ENCODE data around the gene SLC5A1. TPM values are rescaled to one million over a fixed set of nuclear protein-coding genes. Genes with fewer than 3 reads are reported as not detected.

The SLC5A1 gene
- total and polyA plus RNA-seq, 9 of the 15 experiments (the other 6 are each of a cell fraction or from before 2014, with no cell fraction given): not detected

DNA sequence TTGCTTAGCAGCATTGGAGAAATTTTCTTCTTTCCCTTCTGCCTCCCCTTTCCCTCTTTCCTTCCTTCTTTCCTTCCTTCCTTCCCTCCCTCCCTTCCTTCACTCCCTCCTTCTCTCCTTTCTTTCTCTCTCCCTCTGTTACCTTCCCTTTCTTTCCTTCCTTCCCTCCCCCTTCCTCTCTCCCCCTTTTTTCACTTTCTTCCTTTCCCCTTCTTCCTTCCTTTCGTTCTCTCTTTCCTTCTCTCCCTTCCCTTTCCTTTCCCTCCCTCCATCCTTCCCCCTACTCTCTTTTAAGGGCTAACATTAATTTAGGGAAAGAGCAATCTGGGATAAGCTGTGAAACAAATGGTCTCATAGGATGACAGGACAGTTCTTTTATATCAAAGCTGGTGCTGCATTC is 34.1 kb downstream of the SLC5A1 start:
- H3K27ac ChIP-seq (ENCODE audit: extremely low read depth, low read depth, low read length): no peak overlapping the region
- BruUV-seq (replicated peaks): no TSS peak
- H4K20me1 ChIP-seq (replicated peaks; ENCODE audit: control insufficient read depth, insufficient read depth, low read length): no peaks in the 10 kb centered on the region
- no peaks in the 10 kb centered on the region for H3K4me1 ChIP-seq (replicated peaks in 1 of 2; ENCODE audit: control insufficient read depth in 2 of 2, insufficient read depth in 2 of 2, low read length in 2 of 2)
- CTCF ChIA-PET (ENCODE audit: low intra/inter-chr PET ratio): no interaction called here
- no peak overlapping the region for H3K4me2 ChIP-seq (ENCODE audit: insufficient read depth, low read length)
- intact Hi-C loops (cut with micrococcal nuclease): no loop called here
- ATAC-seq (no peak), DNase-seq (ENCODE audit: extremely low read depth in 1 of 4, low spot score in 3 of 4) (no peak), FAIRE-seq (no peak)
- no peaks in the 10 kb centered on the region for H3K79me2 ChIP-seq (ENCODE audit: control insufficient read depth, insufficient read depth, low read length)
- 0% methylated on average over 1 of the region's 1 CpG for WGBS (ENCODE audit: insufficient coverage, low coverage, missing lambda C conversion rate)
- TF ChIP-seq NBN (IDR thresholded peaks at IDR 0.05; ENCODE audit: low read depth) (no peak), HNRNPK (IDR thresholded peaks at IDR 0.05; ENCODE audit: low read depth, low read length, poor library complexity, severe bottlenecking) (peak; percentile 11), PYGO2 (tag; IDR thresholded peaks at IDR 0.05) (no peak)
- TF ChIP-seq, protein P1, sequence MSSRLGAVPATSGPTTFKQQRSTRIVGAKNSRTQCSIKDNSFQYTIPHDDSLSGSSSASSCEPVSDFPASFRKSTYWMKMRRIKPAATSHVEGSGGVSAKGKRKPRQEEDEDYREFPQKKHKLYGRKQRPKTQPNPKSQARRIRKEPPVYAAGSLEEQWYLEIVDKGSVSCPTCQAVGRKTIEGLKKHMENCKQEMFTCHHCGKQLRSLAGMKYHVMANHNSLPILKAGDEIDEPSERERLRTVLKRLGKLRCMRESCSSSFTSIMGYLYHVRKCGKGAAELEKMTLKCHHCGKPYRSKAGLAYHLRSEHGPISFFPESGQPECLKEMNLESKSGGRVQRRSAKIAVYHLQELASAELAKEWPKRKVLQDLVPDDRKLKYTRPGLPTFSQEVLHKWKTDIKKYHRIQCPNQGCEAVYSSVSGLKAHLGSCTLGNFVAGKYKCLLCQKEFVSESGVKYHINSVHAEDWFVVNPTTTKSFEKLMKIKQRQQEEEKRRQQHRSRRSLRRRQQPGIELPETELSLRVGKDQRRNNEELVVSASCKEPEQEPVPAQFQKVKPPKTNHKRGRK (tag; IDR thresholded peaks at IDR 0.05): peak; percentile 52; the same call in 1 of the 2 replicates
- no peaks in the 10 kb centered on the region for H3K36me3 ChIP-seq (ENCODE audit: control insufficient read depth, insufficient read depth, low read length)
- H3K9ac ChIP-seq (ENCODE audit: insufficient read depth in 1 of 2, low read depth in 2 of 2, low read length in 2 of 2): no peak overlapping the region
- H3K27me3 ChIP-seq (ENCODE audit: control insufficient read depth in 2 of 2, insufficient read depth in 2 of 2, low read length in 2 of 2): peaks cover 0 to 5% of the 10 kb centered on the region in 2 experiments; a peak in 2 of 5 replicates
- H3K9me1 ChIP-seq (ENCODE audit: control insufficient read depth, insufficient read depth, low read length): no peaks in the 10 kb centered on the region
- no peak overlapping the region for H2AFZ ChIP-seq (ENCODE audit: low read depth, low read length)
- H3K4me3 ChIP-seq: no peak overlapping the region
- no peaks in the 10 kb centered on the region for H3K9me3 ChIP-seq (replicated peaks; ENCODE audit: control insufficient read depth, insufficient read depth, low read depth, low read length)
- POLR2A ChIA-PET: no interaction called here
- in situ Hi-C loops (cut with MboI): loop anchor here (5.0 kb wide), 1 partner anchor 100 kb away; no protein-coding TSS in a partner anchor

Data from K562 (cell line).